NCI-H2171 (cell line): ENCODE measurements around the gene TRIM50.
"Not testable (repeated sequence)": the region's sequence is repeated elsewhere in the genome, so short reads cannot be mapped to it uniquely, and the experiment has no call there.

Source experiments
- DNase-seq: peaks from one replicate; lab custom pipeline; 2025; lab: John Stamatoyannopoulos, UW

Gene TRIM50

GRCh38 chr7:73327922-73328321 is at the start of gene TRIM50, which contains the start of gene FKBP6:
Gene TRIM50, minus strand, starts transcription at chr7:73328082. Its CDS starts 3,295 bp downstream, at chr7:73324787.
Gene FKBP6, plus strand, starts transcription at chr7:73328161. Its CDS starts 268 bp downstream, at chr7:73328429.
- DNase-seq = not testable (repeated sequence)

- DNase-seq = no peak
Measured at GRCh38 chr7:73376671-73377412, 49.0 kb upstream of the TRIM50 start.

GRCh38 chr7:73376262-73376661 is 48.4 kb upstream of the TRIM50 start:
- DNase-seq = not testable (repeated sequence)

GRCh38 chr7:73373741-73374140 is 45.9 kb upstream of the TRIM50 start:
- no peak for DNase-seq

- no peak for DNase-seq
Measured at GRCh38 chr7:73369622-73370021, 41.7 kb upstream of the TRIM50 start.

GRCh38 chr7:73369009-73369408 is 41.1 kb upstream of the TRIM50 start:
- no peak for DNase-seq

- no peak for DNase-seq
Measured at GRCh38 chr7:73366990-73367389, 39.1 kb upstream of the TRIM50 start.

- no peak for DNase-seq
Measured at GRCh38 chr7:73366127-73366526, 38.2 kb upstream of the TRIM50 start.

- DNase-seq = no peak
Measured at GRCh38 chr7:73364006-73364728, 36.3 kb upstream of the TRIM50 start.

GRCh38 chr7:73363225-73364005 is 35.5 kb upstream of the TRIM50 start:
- DNase-seq = no peak

GRCh38 chr7:73360590-73360989 is 32.7 kb upstream of the TRIM50 start:
- DNase-seq = not testable (repeated sequence)

GRCh38 chr7:73359746-73360375 is 32.0 kb upstream of the TRIM50 start:
- DNase-seq = no peak

GRCh38 chr7:73359306-73359705 is 31.4 kb upstream of the TRIM50 start:
- DNase-seq = no peak

- no peak for DNase-seq
Measured at GRCh38 chr7:73358590-73359275, 30.9 kb upstream of the TRIM50 start.

GRCh38 chr7:73356159-73356558 is 28.3 kb upstream of the TRIM50 start:
- no peak for DNase-seq

GRCh38 chr7:73354821-73355220 is 26.9 kb upstream of the TRIM50 start:
- DNase-seq = no peak

- DNase-seq = no peak
Measured at GRCh38 chr7:73354196-73354595, 26.3 kb upstream of the TRIM50 start.

GRCh38 chr7:73353243-73353642 is 25.4 kb upstream of the TRIM50 start:
- no peak for DNase-seq

GRCh38 chr7:73352784-73353183 is 24.9 kb upstream of the TRIM50 start:
- no peak for DNase-seq

GRCh38 chr7:73351447-73352167 is 23.7 kb upstream of the TRIM50 start:
- DNase-seq = no peak
